GM19043 (cell line): ENCODE results near the gene FXYD4.
"Not testable (repeated sequence)": the region's sequence is repeated elsewhere in the genome, so short reads cannot be mapped to it uniquely, and the experiment has no call there.

Source experiments
- ATAC-seq: cut with Tn5 transposase; IDR thresholded peaks from one replicate; pipeline ENCODE4 v1.9.1; 2021; ENCODE audit warnings: low read depth; ENCODE audit not compliant: unreplicated experiment

The FXYD4 gene

DNA sequence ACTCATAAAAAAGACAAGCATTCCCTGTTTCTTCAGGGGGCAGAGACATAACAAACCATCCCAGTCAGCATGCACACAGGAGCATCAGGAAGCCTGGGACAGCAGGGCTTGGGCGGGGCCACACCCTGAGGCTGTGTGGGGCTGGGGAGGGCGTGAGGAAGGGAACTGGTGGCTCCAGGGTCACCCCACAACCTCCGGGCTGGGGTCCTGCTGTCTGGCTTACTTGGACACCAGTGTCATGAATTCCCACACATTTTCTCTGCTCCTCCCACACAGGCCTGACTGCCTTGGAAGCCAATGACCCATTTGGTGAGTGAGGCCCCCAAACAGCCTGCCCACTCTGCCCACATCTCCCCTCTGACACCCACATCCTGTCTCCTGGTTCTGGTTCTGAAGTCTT is 2.8 kb downstream of the FXYD4 start:
- ATAC-seq = no peak

DNA sequence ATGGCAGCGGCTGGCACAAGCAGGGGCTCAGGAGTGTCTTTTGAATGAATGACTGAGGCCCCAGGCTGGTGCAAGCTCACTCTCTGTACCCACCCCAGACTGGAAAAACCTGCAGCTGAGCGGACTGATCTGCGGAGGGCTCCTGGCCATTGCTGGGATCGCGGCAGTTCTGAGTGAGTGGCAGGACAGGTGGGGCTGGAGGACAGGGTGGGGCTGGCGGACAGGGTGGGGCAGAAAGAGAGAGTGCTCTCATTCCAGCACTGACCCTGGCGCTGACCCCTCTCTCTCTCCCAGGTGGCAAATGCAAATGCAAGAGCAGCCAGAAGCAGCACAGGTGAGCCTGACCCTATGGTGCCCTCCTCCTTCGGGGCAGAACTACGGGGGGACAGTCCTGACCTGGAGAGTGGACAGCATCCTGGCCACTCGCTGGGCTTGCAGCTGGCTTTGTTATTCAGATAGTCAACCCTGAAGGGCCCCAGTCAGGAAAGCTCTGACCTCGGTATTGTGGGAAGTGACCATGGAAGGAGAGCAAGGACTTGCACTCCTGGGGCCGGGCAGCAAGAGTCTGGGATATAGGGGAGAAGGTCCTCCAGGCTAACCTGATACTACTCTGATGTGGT is 4.1 kb downstream of the FXYD4 start:
- no peak for ATAC-seq

DNA sequence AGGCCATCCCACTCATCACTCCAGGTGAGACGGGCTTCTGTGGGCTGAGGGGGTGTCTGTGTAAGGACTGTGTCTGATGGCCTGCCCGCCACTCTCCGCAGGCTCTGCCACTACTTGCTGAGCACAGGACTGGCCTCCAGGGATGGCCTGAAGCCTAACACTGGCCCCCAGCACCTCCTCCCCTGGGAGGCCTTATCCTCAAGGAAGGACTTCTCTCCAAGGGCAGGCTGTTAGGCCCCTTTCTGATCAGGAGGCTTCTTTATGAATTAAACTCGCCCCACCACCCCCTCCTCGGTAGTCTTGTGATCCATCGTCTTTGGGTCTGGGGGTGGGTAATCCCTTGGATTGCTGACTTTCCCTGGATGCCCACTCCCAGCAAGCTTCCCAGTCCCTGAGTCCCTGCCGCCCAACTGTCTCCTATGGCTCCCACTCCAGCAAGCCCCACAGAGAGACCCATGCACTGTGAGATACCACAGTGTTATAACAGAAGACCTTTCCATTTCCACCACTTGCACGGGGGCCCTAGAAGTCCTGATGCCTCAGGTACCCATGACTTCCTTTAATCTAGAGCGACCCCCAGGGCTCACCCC is 4.7 kb downstream of the FXYD4 start:
- ATAC-seq = no peak

DNA sequence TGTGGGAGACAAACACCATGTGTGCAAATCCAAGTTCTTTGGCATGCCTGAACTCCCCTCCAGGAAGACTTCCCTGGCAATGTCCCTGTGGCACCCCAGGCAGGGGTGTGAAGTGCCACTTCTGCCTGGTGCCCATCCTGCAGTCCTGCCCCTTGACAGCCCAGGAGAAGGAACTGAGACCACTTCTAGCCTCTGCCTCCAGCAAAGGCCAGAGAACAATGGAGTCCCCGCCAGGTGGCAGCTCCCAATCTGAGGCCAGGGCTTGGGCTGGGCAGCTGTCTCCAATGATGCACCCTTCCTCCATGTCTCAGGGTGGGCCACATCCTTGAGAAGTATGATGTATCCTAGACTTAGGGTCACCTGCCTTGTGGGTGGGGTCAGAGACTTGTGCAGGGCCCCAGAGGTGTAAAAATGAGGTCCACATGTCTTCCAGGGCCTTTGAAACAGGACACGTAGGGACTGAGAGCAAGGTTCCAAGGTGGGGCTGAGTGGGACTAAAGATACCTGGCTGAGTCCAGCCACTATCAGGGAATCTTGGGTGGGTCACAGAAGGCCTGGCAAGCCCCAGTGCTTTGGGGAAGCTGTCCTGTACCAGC is 5.5 kb downstream of the FXYD4 start:
- ATAC-seq = no peak

DNA sequence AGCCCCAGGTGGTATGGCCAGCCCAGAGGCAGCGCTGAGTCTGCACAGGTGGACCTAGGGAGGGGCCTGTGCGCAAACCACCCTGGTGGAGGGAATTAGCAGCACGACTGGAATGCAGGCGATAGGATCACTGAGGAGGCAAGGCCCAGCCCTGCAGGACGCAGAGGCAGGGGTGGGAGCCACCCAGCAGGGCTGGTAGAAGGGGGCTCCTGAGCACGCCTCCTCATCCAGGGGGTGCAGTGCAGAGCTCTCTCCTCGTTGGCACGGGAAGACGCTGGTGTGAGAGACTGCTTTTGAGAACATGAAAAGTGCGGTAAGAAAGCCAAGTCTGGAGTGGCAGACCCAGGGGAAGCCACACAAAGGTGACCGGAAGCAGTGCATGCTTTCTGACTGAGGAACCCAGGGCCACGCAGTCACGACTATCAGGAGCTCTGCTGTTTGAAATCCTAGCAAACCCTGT is 6.0 kb downstream of the FXYD4 start:
- ATAC-seq = no peak

DNA sequence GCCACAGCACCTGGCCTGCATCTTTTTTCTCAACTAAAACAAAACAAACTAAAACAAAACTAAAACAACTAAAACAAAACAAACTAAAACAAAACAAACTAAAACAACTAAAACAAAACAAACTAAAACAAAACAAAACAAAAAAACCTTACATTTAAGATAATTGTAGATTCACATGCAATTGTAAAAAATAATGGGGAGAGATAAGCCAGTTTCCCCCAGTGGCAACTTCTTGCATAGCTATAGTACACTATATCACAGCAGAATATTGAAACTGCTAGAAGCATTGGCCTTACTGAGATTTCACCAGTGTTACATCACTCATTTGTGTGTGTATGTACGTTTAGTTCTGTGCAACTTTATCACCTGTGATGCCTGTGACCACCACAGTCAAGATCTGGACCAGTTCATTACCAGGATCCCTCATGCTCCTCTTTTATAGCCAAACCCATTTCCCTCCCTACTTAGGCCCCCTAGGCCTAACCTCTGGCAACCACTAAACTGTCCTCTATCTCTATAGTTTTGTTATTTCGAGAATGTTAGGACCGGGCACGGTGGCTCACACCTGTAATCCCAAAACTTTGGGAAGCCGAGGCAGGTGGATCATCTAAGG is 9.3 kb downstream of the FXYD4 start:
- no peak for ATAC-seq

DNA sequence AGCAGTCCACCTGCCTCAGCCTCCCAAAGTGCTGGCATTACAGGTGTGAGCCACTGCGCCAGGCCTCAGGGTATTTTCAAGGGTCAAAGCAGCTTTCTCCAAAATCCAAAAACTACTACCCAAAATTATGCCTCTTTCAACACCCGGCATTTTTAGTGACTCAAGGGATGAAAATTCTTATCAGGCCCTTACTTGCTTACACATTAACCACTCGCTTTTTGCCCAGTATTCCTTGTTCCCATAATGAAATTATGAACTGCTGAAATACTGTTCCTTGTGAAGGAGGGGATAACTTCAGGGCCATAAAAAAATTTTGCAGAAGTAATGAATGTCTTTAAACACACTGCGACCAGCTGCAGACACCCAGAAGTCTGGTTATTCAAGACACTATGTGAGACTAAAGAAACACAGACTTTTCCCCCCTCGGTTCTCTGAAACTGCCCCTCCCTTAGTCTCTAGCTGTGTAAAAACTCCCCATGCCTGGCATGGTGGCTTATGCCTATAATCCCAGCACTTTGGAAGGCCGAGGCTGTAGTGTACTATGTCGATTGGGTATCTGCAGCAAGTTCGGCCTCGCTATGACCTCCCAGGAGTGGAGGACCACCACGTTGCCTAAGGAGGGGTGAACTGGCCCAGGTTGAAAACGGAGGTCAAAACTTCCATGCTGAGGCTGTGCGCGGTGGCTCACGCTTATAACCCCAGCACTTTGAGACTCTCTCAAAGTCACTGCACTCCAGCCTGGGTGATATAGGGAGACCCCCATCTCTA is 12.0 kb downstream of the FXYD4 start:
- no peak for ATAC-seq

DNA sequence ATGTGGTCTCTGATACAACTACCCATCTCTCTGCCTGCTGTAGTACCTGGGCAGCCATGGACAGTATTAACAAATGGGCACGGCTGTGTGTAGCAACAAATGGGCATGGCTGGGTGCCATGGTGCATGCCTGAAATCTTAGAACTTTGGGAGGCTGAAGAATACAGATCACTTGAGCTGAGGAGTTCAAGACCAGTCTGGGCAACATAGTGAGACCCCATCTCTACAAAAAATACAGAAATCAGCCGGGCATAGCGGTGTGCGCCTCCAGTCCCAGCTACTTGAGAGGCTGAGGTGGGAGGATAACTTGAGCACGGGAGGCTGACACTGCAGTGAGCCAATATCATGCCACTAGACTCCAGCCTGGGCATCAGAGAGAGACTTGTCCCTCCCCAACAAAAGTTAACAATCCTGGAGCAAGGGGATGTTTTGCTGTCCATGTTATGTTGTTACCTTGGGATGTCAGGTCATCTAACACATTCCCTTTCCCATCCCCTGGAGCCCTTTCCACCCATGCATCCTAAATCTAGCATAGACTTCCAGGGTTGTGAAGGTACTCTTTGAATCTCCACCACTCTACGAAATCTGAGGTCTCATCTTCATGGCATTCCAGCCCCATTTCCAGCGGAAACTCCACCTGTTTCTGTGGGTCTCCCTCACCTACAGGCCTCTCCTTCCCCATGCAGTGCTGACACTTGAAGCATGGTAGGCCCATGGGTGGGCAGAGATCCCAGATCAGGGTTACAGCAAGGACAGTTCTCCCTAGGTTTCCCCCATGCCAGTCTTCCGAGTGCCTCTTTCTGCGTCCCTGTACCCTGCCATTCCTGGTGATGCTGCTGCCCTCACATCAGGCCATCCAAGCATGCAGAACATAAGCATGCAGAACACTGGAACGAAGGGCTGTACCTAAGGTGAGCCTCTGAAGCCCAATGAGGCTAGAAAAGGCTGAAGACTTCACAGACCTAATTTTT is 13.1 kb downstream of the FXYD4 start:
- ATAC-seq = no peak

DNA sequence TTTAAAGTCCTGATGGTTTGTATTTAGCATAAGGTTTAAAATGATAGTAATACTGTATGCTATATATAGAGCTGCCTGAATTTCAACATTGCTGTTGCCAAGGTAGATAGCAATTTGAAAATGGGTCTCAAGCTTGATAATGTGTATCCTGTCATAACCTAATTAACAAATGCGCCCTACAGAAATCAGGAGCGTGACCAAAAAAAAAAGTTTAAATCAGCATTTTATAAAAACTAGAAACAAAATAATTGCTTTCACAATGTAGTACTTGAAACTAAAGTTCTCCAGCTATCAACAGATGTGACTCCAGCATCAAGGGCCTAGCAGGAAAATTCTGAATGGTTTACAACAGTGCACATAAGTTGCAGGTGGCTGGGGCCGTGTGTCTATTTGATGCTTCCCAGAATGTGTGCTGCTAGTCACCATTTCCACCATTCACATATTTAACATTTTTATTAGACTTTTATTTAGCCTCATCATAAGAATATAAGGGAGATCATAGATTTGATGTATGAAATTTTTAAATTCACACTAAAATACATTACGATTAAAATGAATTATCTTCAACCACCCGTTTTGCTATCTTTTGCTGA is 14.1 kb downstream of the FXYD4 start:
- no peak for ATAC-seq

DNA sequence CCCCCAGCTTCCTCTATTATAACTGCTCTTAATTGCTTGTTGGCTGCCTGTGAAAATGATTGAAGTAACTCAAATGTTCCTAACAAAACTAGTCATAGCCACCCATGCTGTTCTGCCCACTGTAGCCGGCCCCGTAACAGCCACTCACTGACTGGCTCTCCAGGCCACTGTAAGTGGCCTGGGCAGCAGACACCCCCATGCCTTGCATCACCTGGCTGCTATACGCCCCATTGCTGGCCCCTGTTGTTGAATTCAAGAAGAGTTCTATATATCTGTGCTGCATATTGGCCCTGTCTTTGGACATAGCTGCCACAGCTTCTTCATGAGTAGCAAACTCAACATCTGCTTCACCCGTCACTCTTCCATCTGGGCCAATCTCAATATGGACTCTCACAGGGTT is 15.1 kb downstream of the FXYD4 start:
- ATAC-seq = no peak

DNA sequence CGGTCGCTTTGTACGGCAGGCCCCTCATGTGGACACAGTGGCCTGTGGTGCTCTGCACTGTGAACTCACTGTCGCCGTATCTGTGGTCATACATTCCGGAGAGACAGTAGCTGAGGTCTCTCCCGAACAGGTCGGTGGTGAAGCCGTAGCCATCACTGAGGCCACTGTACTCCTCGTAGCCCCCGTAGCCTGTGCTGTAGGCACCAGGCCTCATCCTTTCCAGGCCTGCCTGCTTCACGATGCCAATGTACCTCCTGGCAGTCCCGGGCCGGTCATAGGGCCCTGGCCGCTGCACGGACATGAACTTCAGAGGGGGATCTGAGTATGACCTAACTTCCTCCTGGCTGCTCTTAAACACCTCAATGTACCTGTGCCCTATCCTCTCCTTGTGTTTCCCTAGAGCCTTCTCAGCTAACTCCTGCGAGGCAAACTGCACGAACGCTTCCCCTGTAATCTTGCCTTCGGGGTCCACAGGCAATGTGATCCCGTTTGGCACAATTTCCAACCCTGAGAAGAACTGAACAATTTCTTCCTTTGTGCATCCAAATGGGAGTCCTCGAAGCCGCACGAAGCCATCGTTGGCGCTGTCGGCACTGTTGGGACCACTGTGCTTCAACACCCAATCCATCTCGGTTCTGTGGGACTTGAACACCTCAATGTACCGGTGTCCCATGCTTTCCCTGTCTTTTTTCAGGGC is 15.7 kb downstream of the FXYD4 start:
- ATAC-seq = no peak

DNA sequence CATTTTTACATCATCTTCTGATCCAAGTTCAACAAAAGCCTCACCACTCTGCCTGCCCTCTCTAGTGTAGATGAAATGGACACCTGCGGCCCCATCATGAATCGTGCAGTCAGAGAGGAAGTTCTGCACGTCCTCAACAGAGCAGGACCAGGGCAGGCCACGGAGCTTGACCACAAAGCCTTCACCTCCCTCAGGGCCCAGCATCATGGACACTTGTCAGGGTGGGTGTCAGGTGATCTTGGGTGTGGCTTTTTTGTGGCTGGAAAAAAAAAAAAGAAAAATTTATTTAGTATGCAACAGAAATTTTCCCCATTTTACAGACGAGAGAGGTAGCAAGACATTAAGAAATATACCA is 16.2 kb downstream of the FXYD4 start:
- ATAC-seq = no peak

DNA sequence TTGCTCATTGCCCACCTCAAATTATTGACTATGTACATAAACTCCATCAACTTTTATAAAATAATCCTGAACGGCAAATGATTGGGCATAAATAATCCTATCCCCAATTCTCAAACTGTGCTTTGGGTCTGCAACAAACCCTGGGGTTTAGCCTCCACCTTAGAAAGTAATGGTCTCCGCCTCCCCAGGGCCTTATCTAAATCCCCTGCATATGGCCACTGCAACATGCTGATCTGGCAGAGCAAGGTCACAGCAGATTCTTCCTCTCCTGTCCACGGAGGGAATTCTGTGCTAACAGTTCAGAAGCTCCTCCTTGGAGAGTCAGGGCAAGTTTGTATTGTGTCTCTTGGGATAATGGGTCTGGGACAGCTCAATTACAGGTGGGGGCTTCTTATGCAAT is 18.4 kb downstream of the FXYD4 start:
- no peak for ATAC-seq

DNA sequence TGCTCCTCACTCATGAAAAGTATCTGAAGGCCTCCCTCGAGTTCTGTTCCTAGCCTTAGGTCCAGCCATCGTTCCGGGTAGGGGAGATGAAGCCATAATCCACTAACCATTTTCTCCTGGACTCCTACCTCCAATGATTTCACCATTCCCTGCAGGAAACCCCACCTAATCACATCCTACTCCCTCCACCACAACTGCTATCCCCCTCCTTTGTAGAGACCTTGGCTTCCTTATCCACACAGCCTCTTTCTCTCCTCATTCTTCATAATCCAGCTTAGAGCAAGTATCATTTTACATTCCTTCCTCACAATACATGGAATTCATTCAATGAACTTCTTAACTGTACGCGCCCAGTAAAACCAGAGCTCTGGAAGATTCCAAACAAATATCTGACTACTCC is 18.9 kb downstream of the FXYD4 start:
- no peak for ATAC-seq

DNA sequence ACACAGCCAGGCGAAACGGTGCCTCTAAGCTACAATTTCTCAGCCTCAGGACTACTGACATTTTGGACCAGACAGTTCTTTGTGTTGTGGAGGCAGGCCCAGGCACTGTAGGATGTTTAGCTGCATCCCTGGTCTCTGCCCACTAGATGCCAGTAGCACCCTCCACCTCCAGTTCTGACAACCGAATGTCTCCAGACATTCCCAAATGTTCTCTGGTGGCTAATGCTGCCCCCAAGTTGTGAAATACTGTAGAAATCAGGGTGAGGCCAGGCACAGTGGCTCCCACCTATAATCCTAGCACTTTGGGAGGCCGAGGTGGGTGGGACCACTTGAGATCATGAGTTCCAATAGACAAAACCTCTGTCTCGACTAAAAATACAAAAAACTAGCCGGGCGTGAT is 19.3 kb downstream of the FXYD4 start:
- no peak for ATAC-seq

DNA sequence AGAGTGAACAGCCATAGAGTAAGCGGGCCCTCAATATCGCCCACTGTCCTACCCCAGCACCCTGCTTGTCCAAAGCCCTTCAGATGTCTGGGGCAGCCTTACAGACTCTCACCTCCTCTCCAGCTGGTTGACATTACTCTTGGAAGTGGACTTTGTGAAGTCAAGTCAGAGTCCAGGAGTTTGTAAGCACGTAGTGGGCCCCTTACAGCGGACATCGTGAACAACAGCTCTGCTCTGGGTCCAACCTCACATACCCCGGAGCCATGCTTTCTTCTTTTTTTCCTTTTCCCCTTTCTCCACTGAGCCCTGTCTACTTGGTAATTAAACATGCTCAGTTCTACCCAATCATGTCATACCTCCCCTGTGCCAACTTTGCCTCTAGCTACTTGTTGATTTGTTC is 20.1 kb downstream of the FXYD4 start:
- no peak for ATAC-seq

DNA sequence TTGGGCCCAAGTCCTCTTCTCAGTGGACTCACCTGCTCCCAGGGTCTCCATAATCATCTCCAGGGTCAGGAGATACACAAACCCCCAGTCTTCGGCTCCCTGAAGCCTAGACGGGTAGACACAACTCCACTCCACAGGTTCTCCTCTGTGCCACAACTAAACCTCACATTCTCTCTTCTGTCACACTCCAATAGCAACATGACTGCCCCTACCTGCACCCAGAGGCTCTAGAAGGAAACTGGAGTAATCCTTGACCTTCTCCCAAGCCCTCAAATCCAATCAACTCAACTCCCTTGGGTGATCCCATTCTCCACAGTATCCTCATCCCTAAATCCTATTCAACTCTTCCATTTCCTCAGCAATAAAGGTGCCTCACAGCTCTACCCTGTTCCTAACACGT is 21.3 kb downstream of the FXYD4 start:
- no peak for ATAC-seq

DNA sequence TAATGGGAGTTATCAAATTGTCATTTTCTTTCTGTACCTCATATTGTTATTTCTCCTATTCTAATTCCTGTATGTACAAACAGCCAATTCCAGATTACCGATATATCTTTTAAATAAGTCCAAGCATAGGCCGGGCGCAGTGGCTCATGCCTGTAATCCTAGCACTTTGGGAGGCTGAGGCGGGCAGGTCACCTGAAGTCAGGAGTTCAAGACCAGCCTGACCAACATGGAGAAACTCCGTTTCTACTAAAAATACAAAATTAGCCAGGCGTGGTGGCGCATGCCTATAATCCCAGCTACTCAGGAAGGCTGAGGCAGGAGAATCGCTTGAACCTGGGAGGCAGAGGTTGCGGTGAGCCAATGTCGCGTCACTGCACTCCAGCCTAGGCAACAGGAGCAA is 21.8 kb downstream of the FXYD4 start:
- ATAC-seq = not testable (repeated sequence)
